ENCODE measurements around the gene ERN1. TPM values are rescaled to one million over a fixed set of nuclear protein-coding genes. Genes with fewer than 3 reads are reported as not detected.

ERN1 gene
- total RNA-seq, 1 experiment from 2014 or later = 8.0 TPM

- no peak for DNase-seq (ENCODE audit: low spot score)
Measured at GRCh38 chr17:64071111-64071510, 58.8 kb downstream of the ERN1 start.

GRCh38 chr17:64070213-64070612, 59.7 kb downstream of the ERN1 start:
- intact Hi-C loops (cut with micrococcal nuclease; ENCODE audit: unreplicated experiment) = no loop called here
- H3K27ac ChIP-seq (ENCODE audit: low read depth, low read length, poor library complexity, severe bottlenecking) = no peak overlapping the region
- H3K4me1 ChIP-seq (ENCODE audit: insufficient read depth, low read length, poor library complexity, severe bottlenecking) = no peaks in the 10 kb centered on the region
- H3K27me3 ChIP-seq (replicated peaks; ENCODE audit: insufficient read depth, low read depth, low read length, poor library complexity) = no peaks in the 10 kb centered on the region
- no peaks in the 10 kb centered on the region for H3K36me3 ChIP-seq (ENCODE audit: insufficient read depth, low read length, poor library complexity, severe bottlenecking)
- no peak for TF ChIP-seq EZH2 (IDR thresholded peaks at IDR 0.05; ENCODE audit: borderline replicate concordance, low read depth, low read length, poor library complexity, severe bottlenecking)
- no peak for TF ChIP-seq CTCF (conservative IDR thresholded peaks at IDR 0.05; ENCODE audit: low read depth, low read length)
- H3K9me3 ChIP-seq (ENCODE audit: low read depth, low read length, poor library complexity, severe bottlenecking) = peaks cover 3% of the 10 kb centered on the region
- POLR2A ChIA-PET (ENCODE audit: low non-redundant PET) = no interaction called here
- CTCF ChIA-PET = no interaction called here
- no peak for DNase-seq (ENCODE audit: low spot score)
- BruUV-seq (replicated peaks) = no TSS peak
- H3K4me3 ChIP-seq (ENCODE audit: low read depth, low read length, poor library complexity, severe bottlenecking) = no peak overlapping the region

More at GRCh38 chr17:64071111-64071510, 58.8 kb downstream of the ERN1 start:
- intact Hi-C loops (cut with micrococcal nuclease; ENCODE audit: unreplicated experiment) = no loop called here
- BruUV-seq (replicated peaks) = no TSS peak
- Histone ChIP-seq H3K27me3 (replicated peaks; ENCODE audit: insufficient read depth, low read depth, low read length, poor library complexity) (no peaks in the 10 kb centered on the region), H3K27ac (ENCODE audit: low read depth, low read length, poor library complexity, severe bottlenecking) (no peak overlapping the region), H3K9me3 (ENCODE audit: low read depth, low read length, poor library complexity, severe bottlenecking) (peaks cover 3% of the 10 kb centered on the region), H3K4me3 (ENCODE audit: low read depth, low read length, poor library complexity, severe bottlenecking) (no peak overlapping the region), H3K4me1 (ENCODE audit: insufficient read depth, low read length, poor library complexity, severe bottlenecking) (no peaks in the 10 kb centered on the region), H3K36me3 (ENCODE audit: insufficient read depth, low read length, poor library complexity, severe bottlenecking) (no peaks in the 10 kb centered on the region)
- POLR2A ChIA-PET (ENCODE audit: low non-redundant PET) = no interaction called here
- no peak for TF ChIP-seq CTCF (conservative IDR thresholded peaks at IDR 0.05; ENCODE audit: low read depth, low read length)
- no peak for TF ChIP-seq EZH2 (IDR thresholded peaks at IDR 0.05; ENCODE audit: borderline replicate concordance, low read depth, low read length, poor library complexity, severe bottlenecking)
- CTCF ChIA-PET = no interaction called here

GRCh38 chr17:64069143-64069542, 60.8 kb downstream of the ERN1 start:
- peaks cover 3% of the 10 kb centered on the region for H3K9me3 ChIP-seq (ENCODE audit: low read depth, low read length, poor library complexity, severe bottlenecking)
- intact Hi-C loops (cut with micrococcal nuclease; ENCODE audit: unreplicated experiment) = no loop called here
- H3K27me3 ChIP-seq (replicated peaks; ENCODE audit: insufficient read depth, low read depth, low read length, poor library complexity) = no peaks in the 10 kb centered on the region
- no peaks in the 10 kb centered on the region for H3K36me3 ChIP-seq (ENCODE audit: insufficient read depth, low read length, poor library complexity, severe bottlenecking)
- no peak overlapping the region for H3K4me3 ChIP-seq (ENCODE audit: low read depth, low read length, poor library complexity, severe bottlenecking)
- no TSS peak for BruUV-seq (replicated peaks)
- no peak for TF ChIP-seq EZH2 (IDR thresholded peaks at IDR 0.05; ENCODE audit: borderline replicate concordance, low read depth, low read length, poor library complexity, severe bottlenecking)
- DNase-seq (ENCODE audit: low spot score) = no peak
- H3K4me1 ChIP-seq (ENCODE audit: insufficient read depth, low read length, poor library complexity, severe bottlenecking) = no peaks in the 10 kb centered on the region
- H3K27ac ChIP-seq (ENCODE audit: low read depth, low read length, poor library complexity, severe bottlenecking) = no peak overlapping the region
- CTCF ChIA-PET = no interaction called here
- POLR2A ChIA-PET (ENCODE audit: low non-redundant PET) = no interaction called here

- peaks cover 3% of the 10 kb centered on the region for H3K9me3 ChIP-seq (ENCODE audit: low read depth, low read length, poor library complexity, severe bottlenecking)
- no peaks in the 10 kb centered on the region for H3K36me3 ChIP-seq (ENCODE audit: insufficient read depth, low read length, poor library complexity, severe bottlenecking)
- no TSS peak for BruUV-seq (replicated peaks)
- intact Hi-C loops (cut with micrococcal nuclease; ENCODE audit: unreplicated experiment) = no loop called here
- TF ChIP-seq EZH2 (IDR thresholded peaks at IDR 0.05; ENCODE audit: borderline replicate concordance, low read depth, low read length, poor library complexity, severe bottlenecking) = no peak
- no peak for TF ChIP-seq CTCF (conservative IDR thresholded peaks at IDR 0.05; ENCODE audit: low read depth, low read length)
- ChIA-PET POLR2A (ENCODE audit: low non-redundant PET) (no interaction called here), CTCF (interaction anchor here (0.7 kb wide), 1 partner anchor 364 kb away, joined by 3 read pairs; no protein-coding TSS in a partner anchor)
- H3K4me1 ChIP-seq (ENCODE audit: insufficient read depth, low read length, poor library complexity, severe bottlenecking) = no peaks in the 10 kb centered on the region
- no peak overlapping the region for H3K27ac ChIP-seq (ENCODE audit: low read depth, low read length, poor library complexity, severe bottlenecking)
- no peaks in the 10 kb centered on the region for H3K27me3 ChIP-seq (replicated peaks; ENCODE audit: insufficient read depth, low read depth, low read length, poor library complexity)
- H3K4me3 ChIP-seq (ENCODE audit: low read depth, low read length, poor library complexity, severe bottlenecking) = no peak overlapping the region
- no peak for DNase-seq (ENCODE audit: low spot score)
Measured at GRCh38 chr17:64067657-64068056, 62.3 kb downstream of the ERN1 start.
